Activated CD4-positive, alpha-beta T cell treated with anti-CD3 and anti-CD28 coated beads for 24 hours (primary cell): Measurements from ENCODE around the gene DPH1.

Experiments
- DNase-seq, 2 donors: peaks; one replicate each; pipeline ENCODE4 v3.0.0-alpha.2; 2020; ENCODE audit warnings: low read depth in 2 of 2

DPH1 gene

DNA sequence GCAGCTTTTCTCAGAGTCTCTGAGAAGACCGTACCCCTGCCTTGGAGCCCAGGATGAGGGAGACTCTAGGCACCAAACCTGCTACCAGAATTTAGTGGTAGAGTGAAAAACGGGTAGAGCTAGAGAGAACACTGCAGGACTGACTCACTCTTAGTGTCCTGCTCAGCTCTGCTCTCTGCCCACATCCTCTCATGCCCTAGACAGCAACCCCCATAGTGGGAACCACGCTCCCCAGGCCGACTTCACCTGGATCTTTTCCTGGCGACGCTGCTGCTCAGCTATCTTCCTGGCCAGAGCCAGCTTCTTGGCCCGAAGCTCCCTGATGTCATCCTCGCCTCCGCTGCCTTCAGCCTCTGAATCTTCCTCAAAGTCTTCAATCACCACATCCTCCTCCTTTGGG, 51.6 kb downstream of the DPH1 start:
- DNase-seq: no peak

DNA sequence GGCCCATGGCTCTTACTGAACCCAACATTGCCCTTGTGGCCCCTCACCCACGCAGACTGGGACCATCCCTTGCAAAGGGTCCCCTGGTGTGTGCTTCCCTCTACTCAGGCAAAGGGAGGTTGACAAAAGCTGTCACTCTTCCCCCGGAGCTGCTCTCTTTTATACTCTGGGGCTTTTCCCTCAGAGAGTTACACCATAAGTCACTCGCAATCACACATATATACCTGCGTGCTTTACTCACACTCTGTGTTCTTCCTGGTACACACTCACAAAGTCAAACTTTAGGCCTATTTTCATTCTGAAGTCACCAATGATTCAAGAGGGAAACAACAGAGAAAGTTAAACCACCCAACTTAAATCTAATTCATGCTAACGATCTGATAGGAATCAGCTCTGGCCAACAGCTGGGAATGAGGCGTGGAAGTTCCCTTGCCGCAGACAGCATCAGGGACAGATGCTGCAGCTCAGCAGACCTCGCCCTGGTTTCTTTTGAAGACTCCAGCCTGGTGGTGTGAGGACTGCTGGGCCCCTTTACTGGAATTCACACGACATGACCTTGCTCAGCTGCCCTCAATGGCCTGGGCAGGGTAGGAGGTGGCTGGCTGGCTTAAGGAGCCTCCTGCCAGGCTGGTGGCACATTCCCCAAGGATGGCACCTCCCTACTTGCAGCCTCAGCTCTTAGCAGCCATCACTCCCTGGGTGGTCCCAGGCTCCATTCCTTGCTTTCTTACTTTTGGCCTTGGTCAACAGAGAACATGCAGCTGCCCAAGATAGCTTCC, 52.2 kb downstream of the DPH1 start:
- no peak for DNase-seq

DNA sequence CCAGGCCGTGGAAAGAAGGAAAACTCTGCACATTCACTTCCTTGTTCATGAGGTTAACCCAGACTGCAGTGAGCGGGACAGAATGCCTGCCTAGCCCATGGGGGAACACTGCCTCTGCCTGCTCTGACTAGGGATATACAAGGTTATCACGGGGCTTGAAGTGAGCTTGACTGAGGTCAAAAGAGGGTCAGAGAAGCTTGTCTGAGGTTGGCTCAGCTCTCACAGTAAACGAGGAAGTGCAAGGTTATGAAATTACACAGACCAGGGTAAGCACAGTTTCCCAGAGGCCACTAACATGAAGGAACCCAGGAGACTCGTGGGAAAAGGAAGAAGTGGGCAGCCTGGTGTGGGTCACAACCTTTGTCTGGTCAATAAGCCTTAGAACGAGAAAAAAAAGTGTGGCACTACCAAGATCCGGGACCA, 53.7 kb downstream of the DPH1 start:
- DNase-seq: no peak

DNA sequence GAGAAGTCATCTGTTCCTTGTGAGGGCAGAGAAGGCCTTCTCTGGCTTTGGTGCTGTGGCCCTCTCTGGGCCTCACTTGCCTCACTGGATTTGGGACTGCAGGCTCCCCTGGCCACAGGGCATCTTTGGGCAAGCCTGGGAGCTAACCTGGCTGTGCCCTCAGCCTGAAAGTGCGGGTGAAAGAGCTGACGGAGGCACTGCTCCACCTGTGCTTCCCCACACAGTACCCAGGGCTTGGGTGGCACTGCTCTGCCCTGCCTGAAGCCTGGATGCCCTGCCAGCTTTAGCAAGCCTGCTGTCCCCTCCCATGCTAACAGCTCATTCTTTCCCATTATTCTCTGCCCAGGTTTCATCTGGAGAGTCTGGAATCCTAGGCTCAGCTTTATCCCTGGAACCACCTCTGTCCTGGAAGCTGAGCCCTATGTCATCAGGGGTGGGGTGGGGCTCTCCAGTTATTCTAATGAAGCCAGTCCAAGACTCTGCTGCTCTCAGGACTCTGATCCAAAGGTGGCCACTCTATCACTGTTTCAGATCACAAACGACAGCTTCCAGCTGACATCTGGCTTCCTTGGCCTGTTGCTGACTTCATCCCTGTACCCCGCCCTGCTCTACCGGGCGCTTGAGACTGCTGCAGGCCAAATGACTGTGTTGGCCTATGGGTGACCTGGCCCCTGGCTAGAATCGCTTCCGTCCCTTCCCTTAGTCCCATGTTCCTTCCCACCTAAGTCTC, 54.2 kb downstream of the DPH1 start:
- DNase-seq: no peak

DNA sequence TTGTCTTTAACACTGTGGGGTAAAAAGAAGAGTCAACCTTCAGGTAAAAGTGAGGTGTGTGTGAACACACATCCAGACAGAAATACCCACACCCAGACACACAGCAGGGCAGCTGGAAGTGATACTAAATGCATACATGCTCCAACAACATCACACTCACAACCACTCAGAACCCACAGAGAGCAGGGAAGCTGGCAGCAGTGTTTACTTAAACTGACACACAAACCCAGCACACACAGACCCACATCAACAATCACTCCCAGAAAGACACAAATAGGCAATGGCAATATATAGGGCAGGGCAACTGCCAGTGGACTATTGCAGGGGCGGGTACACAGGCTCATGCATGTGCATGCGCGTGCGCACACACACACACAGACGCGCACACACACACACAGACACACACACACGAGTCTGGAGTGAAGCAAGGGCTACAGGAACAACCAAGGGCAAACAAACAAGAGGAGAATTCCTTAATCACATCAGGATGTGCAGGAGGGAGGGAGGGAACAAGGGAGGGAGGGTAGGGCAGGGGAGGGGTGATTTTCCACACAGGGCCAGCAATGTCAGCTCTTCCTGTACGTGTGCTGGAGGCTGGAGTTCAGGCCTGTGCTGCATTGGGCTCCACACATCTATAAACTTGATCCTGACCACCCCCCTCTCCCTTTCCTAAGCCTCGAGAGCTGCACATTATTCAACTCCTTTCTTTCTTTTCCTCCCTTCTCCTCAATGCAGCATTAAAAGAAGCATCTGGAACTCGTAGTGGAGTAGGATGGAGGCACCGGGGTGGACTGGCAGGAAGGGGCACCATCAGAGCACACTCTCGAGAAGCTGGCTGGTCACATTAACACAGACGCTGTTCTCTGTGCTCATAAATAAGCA, 55.1 kb downstream of the DPH1 start:
- DNase-seq: no peak

DNA sequence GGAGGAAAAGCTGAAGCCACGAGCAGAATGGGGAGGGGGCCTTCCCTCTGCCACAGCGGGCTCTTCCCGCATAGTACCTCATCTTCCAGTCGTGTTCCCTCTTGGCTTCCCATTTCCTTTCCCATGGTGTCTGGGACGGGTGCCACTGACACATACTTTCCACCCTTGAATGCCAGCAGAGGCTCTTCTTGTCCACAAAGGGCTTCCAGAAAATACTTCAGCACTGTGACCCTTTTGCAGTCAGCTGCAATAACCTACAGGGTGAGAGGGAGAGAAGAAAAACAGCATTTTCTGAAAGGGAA, 55.6 kb downstream of the DPH1 start:
- DNase-seq: no peak

DNA sequence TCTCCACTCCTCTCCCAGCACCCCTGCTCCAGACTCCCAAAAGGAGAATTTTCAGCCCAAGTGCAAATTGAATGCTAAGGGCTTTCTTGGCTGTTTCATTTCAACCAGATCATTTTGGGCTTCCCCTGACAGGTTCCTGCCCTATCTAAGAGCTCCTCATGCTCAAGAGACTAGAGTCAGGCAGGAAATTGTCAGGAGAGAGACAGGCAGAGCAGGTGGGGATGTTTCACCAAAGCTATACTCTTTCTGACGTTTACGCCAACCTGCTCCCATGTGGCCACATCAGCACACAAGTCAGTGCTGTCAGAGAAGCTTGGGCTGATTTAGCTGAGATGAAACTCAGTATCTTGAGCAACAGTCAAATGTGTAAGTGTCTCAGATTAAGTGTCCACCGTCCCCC, 56.4 kb downstream of the DPH1 start:
- no peak for DNase-seq

DNA sequence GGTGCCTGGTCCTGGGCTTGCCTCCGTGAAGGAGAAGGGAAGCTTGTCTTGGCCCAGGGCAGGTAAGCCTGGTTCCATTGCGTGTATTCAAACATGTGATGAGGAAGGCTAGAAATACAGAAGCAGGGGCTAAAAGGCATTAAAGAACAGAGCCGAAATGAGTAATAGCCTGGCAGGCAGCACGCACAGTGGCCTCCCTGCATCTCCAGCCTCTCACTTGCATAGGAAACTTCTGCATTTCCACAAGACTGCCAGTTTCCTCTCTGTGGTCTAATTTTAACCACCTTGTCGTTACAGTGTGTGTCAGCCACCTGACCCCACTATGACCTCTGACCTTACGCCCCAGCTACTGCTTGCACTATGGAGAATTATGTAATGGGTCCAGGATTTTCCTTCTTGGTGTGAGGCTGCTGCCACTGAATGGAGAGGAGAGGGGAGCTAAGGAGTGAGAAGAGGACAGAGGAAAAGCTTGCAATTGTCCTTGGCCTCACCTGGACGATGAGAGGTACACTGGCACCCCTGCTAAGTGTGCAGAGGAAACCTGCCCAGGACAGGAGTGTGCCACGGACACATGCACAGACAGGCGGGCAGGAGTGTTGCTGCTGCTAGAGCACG, 57.8 kb downstream of the DPH1 start:
- DNase-seq: peak; percentile 36 to 39

DNA sequence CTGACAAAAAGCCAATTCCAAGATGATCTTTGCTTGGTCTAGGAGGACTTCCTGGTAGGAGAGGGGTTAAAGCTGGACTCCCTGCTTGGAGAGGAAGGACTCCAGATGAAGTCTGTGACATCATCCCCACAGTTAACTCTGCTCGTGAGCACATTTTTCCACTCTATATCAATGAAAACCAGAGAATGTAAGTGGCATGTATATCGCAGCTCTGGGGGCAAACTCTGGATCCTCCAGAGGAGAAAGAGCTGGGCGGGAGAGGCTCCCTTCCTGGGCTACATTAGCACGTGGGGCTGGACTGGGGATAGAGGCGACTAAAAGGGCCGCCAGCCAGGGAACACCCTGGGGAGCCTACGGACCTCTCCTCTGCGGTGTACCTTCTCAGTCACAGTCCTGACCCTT, 59.1 kb downstream of the DPH1 start:
- DNase-seq: no peak

DNA sequence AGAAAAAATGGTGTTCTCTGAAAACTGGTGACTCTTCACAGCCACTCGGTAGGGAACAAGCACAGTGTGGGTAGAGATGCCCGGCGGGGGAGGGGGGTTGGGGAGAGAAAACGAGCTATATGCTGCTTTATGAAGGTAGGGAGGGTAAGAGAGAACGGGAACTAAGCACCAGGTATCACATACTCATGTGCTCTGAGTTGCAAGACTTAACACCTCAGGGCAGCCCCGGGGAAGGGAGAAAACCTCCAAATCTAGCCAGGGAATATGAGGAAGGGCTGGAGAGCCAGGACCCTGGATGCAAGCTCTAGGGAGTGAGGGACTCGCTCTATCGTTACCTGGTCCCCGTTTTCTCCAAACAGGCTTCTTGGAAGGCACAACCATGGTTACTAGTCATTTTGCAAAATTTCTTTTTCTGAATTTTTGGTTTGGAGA, 60.3 kb downstream of the DPH1 start:
- no peak for DNase-seq

DNA sequence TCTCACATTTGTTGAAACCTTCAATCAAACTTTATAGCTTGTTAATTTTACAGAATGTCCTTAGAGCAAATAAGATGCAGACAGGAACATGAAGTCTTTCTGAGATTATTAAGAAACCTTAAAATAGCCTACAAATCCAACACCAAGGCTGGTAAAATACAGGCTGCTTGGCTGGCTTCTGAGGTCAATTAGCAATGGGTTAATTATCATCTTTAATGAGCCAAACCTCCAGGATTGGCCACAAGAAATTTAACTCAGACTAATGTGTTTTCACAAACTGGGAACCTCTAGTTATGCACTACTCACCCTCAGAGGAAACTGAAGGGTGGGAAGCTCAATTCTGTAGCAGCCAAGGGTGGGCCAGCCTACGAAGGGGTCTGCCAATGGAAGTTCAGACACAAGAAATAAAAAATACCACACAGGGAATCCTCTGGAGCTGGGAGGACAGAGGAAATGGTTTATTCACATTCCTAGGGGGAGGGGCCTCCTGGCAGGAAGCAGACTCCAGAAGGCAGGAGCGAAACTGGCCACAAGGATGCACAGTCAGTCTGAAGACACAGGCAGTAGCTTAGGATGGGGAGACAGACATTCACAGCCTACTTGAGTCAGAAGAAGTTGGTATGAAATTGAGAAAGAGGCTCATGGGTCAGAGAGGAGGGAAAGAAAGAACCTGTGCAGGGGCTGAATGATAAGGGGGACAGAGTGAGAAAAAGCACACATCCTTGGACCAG, 61.0 kb downstream of the DPH1 start:
- no peak for DNase-seq

DNA sequence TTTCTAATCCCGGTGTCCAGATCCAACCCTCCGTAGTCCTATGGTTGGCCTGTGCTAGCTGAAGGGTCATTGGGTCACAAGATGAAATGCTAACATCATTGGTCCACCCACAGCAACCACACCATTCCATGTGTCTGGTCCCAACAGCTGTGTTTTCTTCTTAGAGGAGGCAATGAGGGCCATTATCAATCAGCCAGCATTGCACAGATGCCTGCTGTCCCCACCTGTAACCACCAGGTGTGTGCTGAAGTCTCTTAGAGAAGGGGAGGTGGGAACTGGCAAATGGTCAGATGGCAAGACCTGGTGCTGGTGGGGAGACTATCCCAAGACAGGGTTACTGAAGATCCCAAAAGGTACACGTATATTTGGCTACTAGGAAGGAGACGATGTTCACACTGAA, 62.3 kb downstream of the DPH1 start:
- DNase-seq: no peak

DNA sequence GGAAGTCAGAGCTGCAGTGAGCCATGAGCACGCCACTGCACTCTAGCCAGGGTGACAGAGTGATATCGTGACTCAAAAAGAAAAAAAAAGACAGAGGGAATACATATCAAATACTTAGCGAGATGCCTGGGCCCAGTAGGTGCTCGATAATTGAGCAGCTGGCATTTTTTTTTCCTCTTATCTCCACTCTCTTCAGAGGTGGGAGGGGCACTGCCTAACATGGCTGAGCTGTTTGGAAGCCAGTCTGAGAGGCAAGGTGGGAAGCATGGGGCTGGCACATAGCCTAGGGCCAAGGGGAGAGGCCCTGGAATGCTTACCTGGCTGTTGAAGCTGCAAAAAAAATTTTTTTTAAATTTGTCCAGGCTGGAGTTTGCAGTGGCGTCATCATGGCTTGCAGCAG, 63.4 kb downstream of the DPH1 start:
- no peak for DNase-seq
